Sigmoid colon (tissue), 7 donors: ENCODE results near the gene PDIA4. TPM values are rescaled to one million over a fixed set of nuclear protein-coding genes. Genes with fewer than 3 reads are reported as not detected.

ENCODE experiments used
- DNase-seq: peaks from one replicate; pipeline ENCODE4 v3.0.0-alpha.2; 2019
- H3K27ac ChIP-seq, 4 donors: fragments of 200-600 bp; sonication (generic); one replicate each; pipeline ENCODE4 v1.5.1; 2016 to 2019; ENCODE audit warnings: mild to moderate bottlenecking in 1 of 4
- H3K27me3 ChIP-seq, 3 donors: fragments of 200-600 bp; sonication (generic); one replicate each; pipeline ENCODE4 v1.5.1; 2019; ENCODE audit warnings: mild to moderate bottlenecking in 1 of 3
- H3K36me3 ChIP-seq, 4 donors: fragments of 200-600 bp; sonication (generic); one replicate each; pipeline ENCODE4 v1.5.1; 2016 to 2019
- H3K4me1 ChIP-seq, 4 donors: fragments of 200-600 bp; sonication (generic); one replicate each; pipeline ENCODE4 v1.5.1; 2017 to 2019
- H3K4me3 ChIP-seq, 4 donors: fragments of 200-600 bp; sonication (generic); one replicate each; pipeline ENCODE4 v1.5.1; 2017 to 2019; ENCODE audit warnings: mild to moderate bottlenecking in 2 of 4, moderate library complexity in 1 of 4
- H3K9me3 ChIP-seq, 4 donors: fragments of 200-600 bp in 3 of 4; sonication (generic) in 3 of 4; one replicate each; pipeline versions ENCODE4 v1.5.1 to v1.6.1; 2013 to 2019
- CTCF ChIP-seq, 4 experiments: fragments of 450-650 bp in 3 of 4; fragments of 200-600 bp in 1 of 4; IDR thresholded peaks; one replicate each; pipeline ENCODE4 v1.5.1; 2016 to 2019; ENCODE audit warnings: antibody characterized with exemption in 4 of 4, mild to moderate bottlenecking in 3 of 4, moderate library complexity in 2 of 4
- EP300 ChIP-seq, 4 donors: sonication (generic); formaldehyde crosslinking; IDR thresholded peaks; one replicate each; pipeline ENCODE4 v1.6.1; 2017; ENCODE audit warnings: antibody characterized with exemption in 4 of 4
- POLR2A ChIP-seq, 2 donors: fragments of 450-650 bp; IDR thresholded peaks; one replicate each; pipeline ENCODE4 v1.6.1; 2016; ENCODE audit warnings: antibody characterized with exemption in 2 of 2, mild to moderate bottlenecking in 2 of 2, moderate library complexity in 2 of 2
- POLR2AphosphoS5 ChIP-seq, 4 donors: sonication (generic); formaldehyde crosslinking; IDR thresholded peaks; one replicate each; pipeline ENCODE4 v1.6.1; 2017; ENCODE audit warnings: antibody characterized with exemption in 4 of 4
- WGBS, 2 donors: extraction: QIAGEN DNeasy Blood & Tissue Kit; methylation state at CpG; one replicate each; pipeline ENCODE4 v1.1.7; 2013; 5-methylcytosine and 5-hydroxymethylcytosine counted together
- intact Hi-C: fragments of 100-400 bp; cut with DNase I; formaldehyde crosslinking; loops from one replicate; pipeline ENCODE4 v1.15.1; 2023
- polyA plus RNA-seq, 3 donors: library from polyadenylated mRNA; stranded (reverse); fragments of 200-250 nt; gene quantifications; one replicate each; pipeline ENCODE4 v1.2.3, GENCODE V29; 2013
- total RNA-seq, 4 donors: library from RNA; depleted of rRNA; stranded (reverse); fragments of >200 nt; gene quantifications; one replicate each; pipeline ENCODE4 v1.1.0, GENCODE V29; 2016
- donor health status: healthy with polysubstance abuse.
- donor health status: Bipolar disorder and iron deficiency.
- donor health status: healthy.

The PDIA4 gene
- total and polyA plus RNA-seq, 7 donors: 11.4 to 183 (median 40.9) TPM

- H3K4me3 ChIP-seq: no peak overlapping the region
- H3K27me3 ChIP-seq: no peaks in the 10 kb centered on the region
- H3K9me3 ChIP-seq: no peaks in the 10 kb centered on the region
- TF ChIP-seq POLR2A (IDR thresholded peaks at IDR 0.05) (no peak), EP300 (IDR thresholded peaks at IDR 0.05) (no peak), POLR2AphosphoS5 (IDR thresholded peaks at IDR 0.05) (no peak), CTCF (IDR thresholded peaks at IDR 0.05) (no peak)
- peaks cover 6 to 29% (median 16%) of the 10 kb centered on the region in 4 donors for H3K36me3 ChIP-seq
- intact Hi-C loops: no loop called here
- no peak overlapping the region for H3K27ac ChIP-seq
- DNase-seq: no peak
- 80 to 85% methylated on average over 11 of the region's 11 CpGs for WGBS, 2 donors
- no peaks in the 10 kb centered on the region for H3K4me1 ChIP-seq
These were observed 26.8 kb downstream of the PDIA4 start for GRCh38 chr7:149001427-149002068.

- H3K4me1 ChIP-seq: no peaks in the 10 kb centered on the region
- DNase-seq: no peak
- H3K27me3 ChIP-seq: no peaks in the 10 kb centered on the region
- intact Hi-C loops: no loop called here
- TF ChIP-seq POLR2AphosphoS5 (IDR thresholded peaks at IDR 0.05): no peak
- no peak for TF ChIP-seq POLR2A (IDR thresholded peaks at IDR 0.05)
- TF ChIP-seq CTCF (IDR thresholded peaks at IDR 0.05): no peak
- no peak for TF ChIP-seq EP300 (IDR thresholded peaks at IDR 0.05)
- 81 to 86% methylated on average over 5 of the region's 5 CpGs for WGBS, 2 donors
- H3K4me3 ChIP-seq: no peak overlapping the region
- H3K27ac ChIP-seq: no peak overlapping the region
- no peaks in the 10 kb centered on the region for H3K9me3 ChIP-seq
- peaks cover 6 to 29% (median 14%) of the 10 kb centered on the region in 4 donors for H3K36me3 ChIP-seq
These were observed 27.3 kb downstream of the PDIA4 start for GRCh38 chr7:149000961-149001360.

- DNase-seq: no peak
- Histone ChIP-seq H3K4me3 (no peak overlapping the region), H3K27ac (no peak overlapping the region), H3K27me3 (no peaks in the 10 kb centered on the region), H3K4me1 (no peaks in the 10 kb centered on the region), H3K36me3 (peaks cover 6 to 22% (median 11%) of the 10 kb centered on the region in 4 donors), H3K9me3 (no peaks in the 10 kb centered on the region)
- intact Hi-C loops: no loop called here
- TF ChIP-seq POLR2A (IDR thresholded peaks at IDR 0.05) (no peak), CTCF (IDR thresholded peaks at IDR 0.05) (no peak), EP300 (IDR thresholded peaks at IDR 0.05) (no peak), POLR2AphosphoS5 (IDR thresholded peaks at IDR 0.05) (no peak)
- WGBS, 2 donors: 92 to 94% methylated on average over 6 of the region's 6 CpGs
These were observed 29.1 kb downstream of the PDIA4 start for GRCh38 chr7:148999192-148999591.

- Histone ChIP-seq H3K27me3 (no peaks in the 10 kb centered on the region), H3K36me3 (peaks cover 0 to 5% (median 0%) of the 10 kb centered on the region in 4 donors), H3K27ac (no peak overlapping the region), H3K4me3 (no peak overlapping the region), H3K9me3 (no peaks in the 10 kb centered on the region), H3K4me1 (no peaks in the 10 kb centered on the region)
- DNase-seq: no peak
- intact Hi-C loops: no loop called here
- TF ChIP-seq CTCF (IDR thresholded peaks at IDR 0.05) (no peak), POLR2A (IDR thresholded peaks at IDR 0.05) (no peak), EP300 (IDR thresholded peaks at IDR 0.05) (no peak), POLR2AphosphoS5 (IDR thresholded peaks at IDR 0.05) (no peak)
- 83 to 90% methylated on average over 4 of the region's 4 CpGs for WGBS, 2 donors
These were observed 30.8 kb downstream of the PDIA4 start for GRCh38 chr7:148997497-148997896.

- 70 to 82% methylated on average over 3 of the region's 3 CpGs for WGBS, 2 donors
- DNase-seq: no peak
- Histone ChIP-seq H3K27me3 (no peaks in the 10 kb centered on the region), H3K4me1 (no peaks in the 10 kb centered on the region), H3K9me3 (no peaks in the 10 kb centered on the region), H3K4me3 (no peak overlapping the region), H3K27ac (no peak overlapping the region), H3K36me3 (no peaks in the 10 kb centered on the region)
- TF ChIP-seq POLR2AphosphoS5 (IDR thresholded peaks at IDR 0.05): no peak
- TF ChIP-seq EP300 (IDR thresholded peaks at IDR 0.05): no peak
- TF ChIP-seq CTCF (IDR thresholded peaks at IDR 0.05): no peak
- no peak for TF ChIP-seq POLR2A (IDR thresholded peaks at IDR 0.05)
- intact Hi-C loops: no loop called here
These were observed 33.7 kb downstream of the PDIA4 start for GRCh38 chr7:148994576-148994975.
